ENCODE results near the gene ENG. TPM values are rescaled to one million over a fixed set of nuclear protein-coding genes. Genes with fewer than 3 reads are reported as not detected.

ENG gene
- total and polyA plus RNA-seq, 2 of the 8 experiments (the other 6 are each of a cell fraction or from before 2014, with no cell fraction given), result 1.8 to 4.4 TPM

GRCh38 chr9:127856729-127857116 is 2.3 kb upstream of the ENG start:
- CTCF ChIA-PET (ENCODE audit: partially characterized antibody), result interaction anchor here (0.7 to 6.6 kb wide), 6 partner anchors 10 to 65 kb away, joined by 3 to 50 read pairs (median 5); no protein-coding TSS in a partner anchor
- Histone ChIP-seq H2AFZ (ENCODE audit: low read length) (no peak overlapping the region), H4K20me1 (replicated peaks in 1 of 2; ENCODE audit: control insufficient read depth in 1 of 2, insufficient read depth in 2 of 2, low read length in 2 of 2) (no peaks in the 10 kb centered on the region), H3K4me1 (replicated peaks in 1 of 4; ENCODE audit: control insufficient read depth in 3 of 4, insufficient read depth in 4 of 4, low read length in 3 of 4) (peaks cover 0 to 10% (median 6%) of the 10 kb centered on the region in 4 experiments; a peak in 5 of 7 replicates), H3K4me3 (ENCODE audit: extremely low read depth in 1 of 4, insufficient read depth in 2 of 4, low read depth in 3 of 4, low read length in 4 of 4) (no peak overlapping the region), H4K8ac (ENCODE audit: extremely low read depth, insufficient read depth, low read length) (no peak overlapping the region), H2BK12ac (ENCODE audit: low read depth, low read length) (no peak overlapping the region), H3K23me2 (ENCODE audit: low read depth, low read length) (no peaks in the 10 kb centered on the region; the same call in 1 of the 2 replicates), H3K4me2 (ENCODE audit: insufficient read depth in 1 of 2, low read depth in 2 of 2, low read length in 2 of 2) (no peak overlapping the region), H3K36me3 (ENCODE audit: control insufficient read depth in 2 of 4, insufficient read depth in 4 of 4, low read length in 3 of 4) (no peaks in the 10 kb centered on the region), H3K4ac (replicated peaks; ENCODE audit: insufficient read length, low read depth, low read length) (no peak overlapping the region), H2BK20ac (ENCODE audit: low read length) (no peak overlapping the region), H3K79me2 (ENCODE audit: control insufficient read depth in 1 of 2, insufficient read depth in 2 of 2, low read length in 2 of 2) (no peaks in the 10 kb centered on the region), H3K14ac (ENCODE audit: insufficient read length) (no peak overlapping the region), H3K23ac (ENCODE audit: insufficient read length) (no peak overlapping the region), H2BK120ac (replicated peaks; ENCODE audit: low read depth, low read length) (no peak overlapping the region), H3K56ac (replicated peaks; ENCODE audit: insufficient read length, low read depth, low read length) (no peak overlapping the region), H4K91ac (replicated peaks; ENCODE audit: insufficient read length, low read length) (no peak overlapping the region), H4K5ac (ENCODE audit: insufficient read length, low read depth, low read length) (no peak overlapping the region), H2BK15ac (ENCODE audit: low read length) (no peak overlapping the region), H3K9me3 (ENCODE audit: insufficient read depth in 2 of 2, low read depth in 1 of 2, low read length in 1 of 2) (no peaks in the 10 kb centered on the region), H3K27ac (ENCODE audit: low read depth, low read length) (no peak overlapping the region), H2BK5ac (ENCODE audit: low read depth, low read length) (no peak overlapping the region), H3K27me3 (replicated peaks in 1 of 4; ENCODE audit: control insufficient read depth in 3 of 4, extremely low read depth in 1 of 4, insufficient read depth in 3 of 4, low read length in 3 of 4) (no peaks in the 10 kb centered on the region), H3K18ac (ENCODE audit: extremely low read depth, low read length) (no peak overlapping the region), H3K79me1 (ENCODE audit: low read depth, low read length) (no peaks in the 10 kb centered on the region), H3K9ac (replicated peaks in 1 of 4; ENCODE audit: extremely low read depth in 1 of 4, low read depth in 3 of 4, low read length in 3 of 4) (no peak overlapping the region), H2AK5ac (ENCODE audit: low read depth, low read length) (no peak overlapping the region; the same call in 1 of the 2 replicates)
- no peak for FAIRE-seq
- POLR2A ChIA-PET (ENCODE audit: partially characterized antibody), result interaction anchor here (1.2 kb wide), 1 partner anchor 11 kb away, joined by 3 read pairs; no protein-coding TSS in a partner anchor
- TF ChIP-seq FOSL1 (IDR thresholded peaks at IDR 0.05; ENCODE audit: insufficient read depth, low read depth, low read length), result no peak
- 85% methylated on average over 6 of the region's 8 CpGs; no CpG with 5 or more reads in 1 of the 2 experiments for WGBS, 2 experiments (ENCODE audit: extremely low coverage in 1 of 2, insufficient coverage in 1 of 2, insufficient read length in 1 of 2, insufficient replicate concordance in 2 of 2, low coverage in 1 of 2, low lambda C conversion rate in 2 of 2, missing lambda C conversion rate in 1 of 2)
- no peak for DNase-seq (ENCODE audit: low read depth in 1 of 2, low spot score in 2 of 2)
